ENCODE measurements around the gene ZNF37A.
"Not testable (repeated sequence)": the region's sequence is repeated elsewhere in the genome, so short reads cannot be mapped to it uniquely, and the experiment has no call there.

ZNF37A gene

DNA sequence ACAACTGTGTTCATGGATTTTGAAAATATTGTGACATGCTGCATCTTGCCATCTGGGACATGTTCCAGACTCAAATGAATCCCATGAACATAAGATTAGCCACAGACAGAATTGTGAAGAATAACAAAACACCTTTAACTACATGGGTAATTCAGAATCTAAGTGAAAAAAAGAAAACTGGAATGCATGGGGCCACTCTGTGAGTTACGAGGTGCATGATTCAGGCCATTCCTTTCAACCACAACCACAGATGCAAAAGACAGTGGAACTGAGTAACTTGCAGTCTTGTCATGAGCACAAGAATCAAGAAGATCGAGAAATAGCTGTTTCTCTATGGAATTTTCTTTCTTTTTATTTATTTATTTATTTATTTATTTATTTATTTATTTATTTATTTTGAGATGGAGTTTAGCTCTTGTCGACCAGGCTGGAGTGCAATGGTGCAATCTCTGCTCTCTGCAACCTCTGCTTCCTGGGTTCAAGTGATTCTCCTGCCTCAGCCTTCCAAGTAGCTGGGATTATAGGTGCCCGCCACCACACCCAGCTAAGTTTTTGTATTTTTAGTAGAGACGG is 56.8 kb downstream of the ZNF37A start:
- not testable (repeated sequence) for DNase-seq

DNA sequence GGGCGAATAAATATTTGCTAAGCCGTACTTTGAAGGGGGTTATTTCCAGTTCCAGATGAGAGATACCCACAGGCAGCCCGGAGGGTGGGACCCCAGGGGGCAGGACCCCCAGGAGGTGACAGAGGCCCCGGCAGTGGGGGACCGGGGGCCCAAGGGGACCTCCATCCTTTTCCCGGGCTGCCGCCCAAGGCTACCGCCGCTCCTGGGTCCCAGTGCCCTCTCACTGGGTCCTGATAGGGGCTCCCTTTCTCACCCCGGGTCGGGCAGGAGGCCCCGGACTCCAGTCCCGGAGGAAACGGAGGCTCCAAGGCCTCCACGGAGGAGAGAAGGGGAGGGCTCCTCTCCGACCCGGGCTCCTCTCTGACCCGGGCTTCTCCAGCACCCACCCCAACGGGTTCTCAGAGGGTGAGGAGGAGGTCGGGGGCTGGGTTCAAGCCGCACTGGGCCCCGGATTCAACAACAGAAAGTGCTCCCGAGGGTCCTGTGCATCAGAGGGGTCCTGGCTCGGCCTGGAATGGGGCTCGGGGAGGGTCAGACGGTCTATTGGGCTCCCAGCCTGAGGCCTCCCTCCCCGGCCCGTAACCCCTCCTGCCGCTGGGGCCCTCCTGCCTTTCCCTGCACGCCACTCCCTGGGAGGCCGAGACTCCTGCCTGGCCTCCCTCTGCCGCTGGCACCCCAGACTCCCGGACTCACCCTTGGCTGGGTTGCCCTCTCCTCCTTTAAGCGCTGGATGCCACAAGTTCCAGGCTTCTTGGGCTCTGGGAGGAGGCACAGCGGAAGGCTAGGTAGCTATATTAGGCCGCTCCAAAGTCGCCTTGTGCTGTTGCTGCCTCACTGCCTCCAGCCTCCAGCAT is 62.5 kb downstream of the ZNF37A start:
- no peak for DNase-seq

DNA sequence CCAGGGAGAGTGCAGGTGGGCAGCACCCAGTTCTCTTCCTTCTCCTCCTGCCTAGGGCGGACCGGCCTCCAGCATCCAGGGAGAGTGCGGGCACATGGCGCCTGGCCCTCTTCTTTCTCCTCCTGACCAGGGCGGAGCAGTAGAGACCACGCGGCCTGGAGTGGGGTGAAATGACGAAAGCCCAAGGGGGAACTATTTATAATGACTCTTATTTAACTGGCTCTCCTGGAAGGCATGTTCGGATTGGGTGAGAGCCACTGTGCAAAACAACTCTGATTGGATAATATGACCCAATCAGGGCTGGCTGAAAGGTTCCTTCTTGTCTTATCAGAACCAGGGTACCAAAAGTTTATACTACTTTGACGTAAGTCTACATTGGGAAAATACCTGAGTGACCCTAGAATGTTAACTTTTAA is 63.1 kb downstream of the ZNF37A start:
- DNase-seq: no peak

DNA sequence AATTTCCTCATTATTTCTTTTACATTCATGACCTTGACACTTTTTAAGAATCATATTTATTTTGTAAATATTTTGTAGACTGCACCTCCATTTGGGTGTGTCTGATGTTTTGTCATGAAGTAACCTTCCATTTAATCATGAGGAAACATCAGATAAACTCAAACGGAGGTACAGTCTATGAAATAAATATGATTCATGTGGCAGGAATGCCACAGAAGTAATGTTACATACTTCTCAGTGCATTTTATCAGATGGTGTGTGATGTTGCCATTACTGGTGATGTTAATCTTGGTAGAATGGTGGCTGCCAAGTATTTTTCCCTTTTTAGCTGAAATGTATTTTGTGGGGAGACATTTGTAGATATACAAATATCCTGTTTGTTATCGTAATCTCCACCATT is 64.9 kb downstream of the ZNF37A start:
- no peak for DNase-seq

DNA sequence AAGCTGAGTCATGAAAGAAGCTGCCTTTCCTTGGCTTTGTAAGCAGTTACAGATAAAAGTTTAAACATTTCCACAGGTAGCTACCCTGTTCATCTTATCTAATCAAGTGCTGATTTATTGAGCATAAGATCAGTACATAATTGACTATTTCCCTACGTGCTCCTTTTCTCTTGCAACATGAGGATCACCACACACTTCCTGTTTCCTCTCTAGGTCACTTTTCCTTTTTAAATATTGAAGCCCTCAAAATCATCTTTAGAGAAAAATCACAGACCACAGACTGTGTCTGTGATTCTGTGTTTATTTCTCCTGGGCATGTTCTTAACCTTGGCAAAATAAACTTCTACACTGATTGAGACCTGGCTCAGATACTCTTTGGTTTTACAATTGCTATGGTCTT is 69.5 kb downstream of the ZNF37A start:
- no peak for DNase-seq

DNA sequence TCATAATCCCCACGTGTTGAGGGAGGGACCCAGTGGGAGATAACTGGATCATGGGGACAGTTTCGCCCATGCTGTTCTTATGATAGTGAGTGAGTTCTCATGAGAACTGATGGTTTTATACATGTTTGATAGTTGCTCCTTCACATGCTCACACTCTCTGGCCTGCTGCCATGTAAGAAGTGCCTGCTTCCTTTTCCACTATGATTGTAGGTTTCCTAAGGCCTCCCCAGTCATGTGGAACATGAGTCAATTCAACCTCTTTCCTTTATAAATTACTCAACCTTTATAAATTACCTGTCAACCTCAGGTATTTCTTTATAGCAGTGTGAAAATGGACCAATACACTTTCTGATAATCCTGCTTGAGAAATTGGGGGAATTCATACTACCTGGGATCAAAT is 80.2 kb downstream of the ZNF37A start:
- DNase-seq: no peak

DNA sequence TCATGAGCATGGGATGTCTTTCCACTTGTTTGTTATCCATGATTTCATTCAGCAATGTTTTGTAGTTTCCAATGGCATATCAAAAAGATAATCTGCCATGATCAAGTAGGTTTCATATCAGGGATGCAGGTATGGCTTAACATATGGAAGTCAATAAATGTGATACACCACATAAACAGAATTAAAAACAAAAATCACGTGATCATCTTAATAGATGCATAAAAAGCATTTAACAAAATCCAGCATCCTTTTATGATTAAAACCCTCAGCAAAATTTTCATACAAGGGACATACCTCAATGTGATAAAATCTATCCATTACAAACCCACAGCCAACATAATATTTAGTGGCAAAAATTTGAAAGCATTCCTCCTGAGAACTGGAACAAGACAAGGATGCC is 90.3 kb downstream of the ZNF37A start:
- no peak for DNase-seq
